Fibroblast of skin of scalp (primary cell): Measurements from ENCODE around the gene LRRK1.
A peak's percentile ranks its signal among the peaks of the same experiment; 100 is the strongest.
"Not testable (repeated sequence)": the region's sequence is repeated elsewhere in the genome, so short reads cannot be mapped to it uniquely, and the experiment has no call there.

Source experiments
- DNase-seq: peaks from one replicate; pipeline ENCODE4 v3.0.0-alpha.2; 2013

LRRK1 gene

DNA sequence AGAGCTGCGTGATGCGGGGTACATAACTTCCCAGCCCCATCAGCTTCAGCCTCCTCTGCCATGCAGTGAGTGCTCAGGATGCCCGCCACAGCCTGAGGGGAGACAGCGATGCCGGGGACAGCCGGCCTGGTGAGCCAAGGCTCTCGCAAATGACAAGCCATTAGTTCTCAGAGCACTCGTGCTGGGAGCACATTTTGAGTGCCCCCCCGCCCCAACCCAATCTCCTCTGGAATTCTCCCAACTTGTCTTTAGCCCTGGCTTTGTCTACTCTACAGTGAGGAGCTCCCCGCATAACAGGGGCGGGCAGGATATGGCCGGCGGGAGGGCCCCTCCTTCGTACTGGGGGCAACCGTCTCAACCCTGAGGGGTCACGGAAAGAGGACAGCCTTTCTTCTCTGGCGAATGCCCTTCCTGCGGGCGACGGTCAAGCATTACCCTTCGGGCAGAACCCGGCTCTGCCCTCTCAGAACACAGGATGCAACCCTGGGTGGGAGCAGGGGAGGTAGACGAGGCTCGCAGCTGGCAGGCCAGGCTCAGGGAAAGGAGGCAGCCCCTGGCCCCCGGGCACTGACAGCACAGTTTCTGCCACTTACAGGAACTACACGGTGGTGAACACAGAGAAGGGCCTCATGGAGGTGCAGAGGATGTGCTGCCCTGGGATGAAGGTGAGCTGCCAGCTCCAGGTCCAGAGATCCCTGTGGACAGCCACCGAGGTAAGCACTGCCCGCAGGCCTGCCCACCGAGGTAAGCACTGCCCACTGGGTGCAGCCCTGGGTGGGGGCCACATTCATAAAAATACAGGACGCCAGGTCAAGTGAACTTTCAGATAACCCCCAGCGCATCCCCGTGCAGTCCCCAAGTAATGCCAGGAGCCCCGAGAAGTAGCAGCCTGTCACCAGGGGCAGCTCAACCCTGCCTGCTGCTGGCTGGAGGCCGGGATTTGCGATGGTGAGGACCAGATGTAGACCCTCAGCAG is 141.7 kb downstream of the LRRK1 start:
- no peak for DNase-seq

DNA sequence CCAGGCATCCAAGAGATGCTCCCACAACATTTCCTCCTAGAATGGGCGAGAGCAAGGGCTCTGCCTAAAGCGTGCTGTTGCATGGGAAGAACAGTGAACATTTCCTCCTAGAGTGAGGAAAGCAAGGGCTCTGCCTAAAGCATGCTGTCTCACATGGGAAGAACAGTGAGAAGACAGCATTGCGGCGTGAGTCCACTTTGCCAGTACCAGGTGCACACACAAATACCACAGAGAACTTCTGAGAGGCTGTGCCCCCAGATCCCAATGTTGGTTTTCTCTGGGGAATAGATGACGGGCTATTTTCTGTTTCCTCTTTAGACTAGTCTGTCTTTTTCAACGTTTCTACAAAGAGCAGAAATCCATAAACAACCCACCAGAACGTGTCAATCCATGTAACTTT is 142.9 kb downstream of the LRRK1 start:
- DNase-seq: no peak

- no peak for DNase-seq
Measured at GRCh38 chr15:101062471-101063171, 143.5 kb downstream of the LRRK1 start.

- DNase-seq: no peak
Measured at GRCh38 chr15:101063212-101063611, 144.1 kb downstream of the LRRK1 start.

DNA sequence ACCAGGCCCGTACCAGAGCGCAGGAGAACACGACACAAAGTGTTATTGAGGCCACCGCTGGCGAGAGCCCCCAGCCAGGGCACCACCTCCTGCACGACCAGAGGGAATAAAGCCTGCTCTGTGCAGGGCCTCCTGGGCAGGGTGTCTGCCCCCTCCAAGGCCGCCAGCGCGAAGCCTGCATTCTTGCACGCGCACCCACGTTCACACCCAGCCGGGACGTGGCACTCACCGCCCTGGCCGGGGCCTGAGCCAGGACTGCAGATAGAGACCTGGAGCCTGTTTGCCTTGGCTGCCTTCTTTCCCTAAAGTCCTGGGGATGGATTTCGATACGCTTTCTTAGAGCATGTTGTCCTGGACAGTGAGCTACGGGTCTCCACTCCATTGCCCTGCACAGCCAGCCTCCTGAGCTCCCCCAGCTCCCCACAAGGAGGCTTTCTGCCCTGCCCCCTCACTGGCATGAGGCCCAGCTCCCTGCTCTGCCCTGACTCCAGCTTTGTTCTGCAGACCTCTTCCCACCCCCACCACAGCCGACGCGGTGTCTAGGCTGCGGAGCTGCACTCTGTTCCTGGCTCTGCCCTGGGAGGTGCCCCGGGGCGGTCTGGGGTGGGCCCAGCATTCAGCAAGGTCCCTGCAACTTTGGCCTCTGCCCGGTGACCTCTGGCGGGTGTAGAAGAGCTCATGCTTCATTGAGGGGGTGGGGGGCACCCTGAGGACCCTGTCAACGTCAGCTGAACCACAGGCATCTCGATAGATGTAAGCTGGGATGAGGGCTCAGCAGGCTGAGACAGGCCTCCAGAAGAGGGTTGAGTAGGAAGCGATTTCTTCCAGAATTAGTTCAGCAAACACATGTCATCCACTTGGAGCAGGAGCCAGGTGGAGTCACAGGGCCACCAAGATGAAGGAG is 145.0 kb downstream of the LRRK1 start:
- DNase-seq: peak; percentile 24

DNA sequence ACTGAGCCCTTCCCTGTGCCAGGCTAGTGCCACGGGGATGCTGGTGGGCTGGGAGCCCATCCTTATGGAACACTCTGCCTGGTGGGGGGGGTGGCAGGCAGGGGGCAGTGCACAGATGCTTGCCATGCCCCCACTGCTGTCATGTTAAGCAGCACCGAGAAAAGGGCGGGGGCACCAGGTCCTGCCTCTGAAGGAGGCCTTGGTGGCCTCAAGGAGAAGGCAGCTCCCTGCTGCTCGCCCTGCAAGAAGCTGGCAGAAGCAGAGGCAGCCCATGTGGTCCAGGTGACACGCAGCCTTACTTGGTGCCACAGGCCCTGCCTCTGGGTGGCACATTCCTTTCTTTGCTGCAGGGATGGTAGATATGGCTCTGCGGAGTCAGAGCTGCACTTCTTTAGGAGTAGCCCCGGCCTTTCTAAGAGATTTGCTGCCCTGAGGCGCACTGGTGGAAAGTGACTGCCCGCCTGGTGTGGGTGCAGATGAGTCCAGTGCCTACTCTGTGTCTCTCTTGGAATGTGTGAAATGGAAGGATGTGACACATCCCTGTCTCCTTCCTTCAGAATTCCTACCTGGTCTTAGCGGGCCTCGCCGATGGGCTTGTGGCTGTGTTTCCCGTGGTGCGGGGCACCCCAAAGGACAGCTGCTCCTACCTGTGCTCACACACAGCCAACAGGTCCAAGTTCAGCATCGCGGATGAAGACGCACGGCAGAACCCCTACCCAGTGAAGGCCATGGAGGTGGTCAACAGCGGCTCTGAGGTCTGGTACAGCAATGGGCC is 145.8 kb downstream of the LRRK1 start:
- DNase-seq: no peak

- no peak for DNase-seq
Measured at GRCh38 chr15:101065570-101066221, 146.5 kb downstream of the LRRK1 start.

DNA sequence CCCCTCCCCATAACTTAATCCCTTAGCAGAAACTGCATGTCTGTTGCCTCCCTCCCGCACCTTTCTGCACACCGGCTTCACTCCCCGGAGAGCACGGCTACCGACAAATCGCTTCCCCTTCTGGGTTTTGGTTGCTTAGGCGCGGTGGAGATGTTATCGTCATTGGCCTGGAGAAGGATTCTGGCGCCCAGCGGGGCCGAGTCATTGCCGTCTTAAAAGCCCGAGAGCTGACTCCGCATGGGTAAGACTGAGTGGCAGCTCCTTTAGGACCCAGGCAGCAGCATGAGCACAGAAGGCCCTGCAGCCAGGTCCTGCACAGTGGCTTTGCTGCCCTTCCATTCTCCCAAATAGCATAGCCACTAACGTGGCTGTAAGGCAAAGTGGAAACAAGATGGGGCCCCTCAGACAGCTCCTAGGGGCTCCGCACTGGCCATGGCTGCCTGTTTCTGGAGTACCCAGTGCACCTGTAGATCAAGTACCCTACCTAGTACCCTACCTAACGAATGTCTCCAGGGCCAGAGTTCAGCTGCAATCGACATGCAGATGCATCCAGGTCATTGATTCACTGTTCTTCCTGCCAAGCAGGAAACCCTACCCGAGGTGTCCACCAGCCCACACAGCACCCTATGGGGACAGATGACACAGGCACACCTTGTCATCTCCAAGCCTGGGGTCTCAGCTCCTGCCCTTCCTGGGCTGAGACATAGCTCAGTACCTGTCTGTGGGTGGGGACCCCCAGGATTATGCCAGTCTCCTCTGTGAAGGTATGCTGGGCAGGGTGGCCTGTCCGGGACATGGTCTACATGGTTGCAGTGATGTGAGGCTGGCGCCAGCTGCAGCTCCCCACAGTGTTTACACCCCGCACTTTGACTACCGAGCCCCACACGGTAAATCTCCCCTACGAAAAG is 147.6 kb downstream of the LRRK1 start:
- DNase-seq: no peak

DNA sequence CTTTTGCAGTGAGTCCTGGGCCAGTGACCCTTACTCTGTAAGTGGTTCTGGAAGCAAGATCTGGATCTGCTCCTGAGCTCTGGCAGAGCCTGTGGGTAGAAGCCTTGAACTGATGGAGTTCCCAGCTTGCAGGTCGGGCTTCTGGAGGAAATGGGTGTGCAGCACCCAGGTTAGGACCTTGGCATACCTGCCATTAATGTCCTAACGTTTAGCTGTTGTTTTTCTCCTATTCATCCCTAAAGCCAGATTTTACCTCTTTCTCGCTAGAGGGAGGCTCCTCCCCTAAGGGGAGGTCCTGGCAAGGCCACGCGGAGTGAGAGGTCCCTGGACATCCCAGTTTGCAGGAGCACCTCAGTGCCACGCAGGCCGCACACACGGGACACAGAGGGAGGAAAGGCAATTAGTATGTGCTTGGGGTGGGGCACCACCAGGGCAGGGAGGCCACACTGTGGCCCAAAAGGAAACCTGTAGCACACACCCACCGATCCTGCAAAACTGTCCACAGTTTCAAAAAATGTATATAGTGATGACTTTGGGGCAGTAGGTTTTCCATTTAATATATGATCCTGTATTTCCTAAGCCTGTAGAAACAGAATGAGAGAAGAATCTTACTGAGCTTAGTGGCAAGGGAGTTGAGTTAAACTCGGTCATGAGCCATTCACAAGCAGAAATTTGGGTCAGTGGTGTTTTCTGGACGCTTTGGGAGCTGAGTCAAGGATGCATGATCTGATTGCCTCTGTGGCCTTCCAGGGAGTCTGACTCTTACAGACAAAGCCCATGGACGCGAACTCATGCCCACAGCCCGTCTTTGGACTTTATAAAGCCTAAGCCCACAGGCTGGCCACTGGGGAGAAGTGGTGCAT is 148.7 kb downstream of the LRRK1 start:
- DNase-seq: no peak

GRCh38 chr15:101068523-101068960 is 149.4 kb downstream of the LRRK1 start:
- no peak for DNase-seq

GRCh38 chr15:101068961-101069653 is 149.9 kb downstream of the LRRK1 start:
- DNase-seq: peak; percentile 42

GRCh38 chr15:101069654-101069973 is 150.5 kb downstream of the LRRK1 start:
- DNase-seq: no peak

GRCh38 chr15:101070024-101070423 is 150.9 kb downstream of the LRRK1 start:
- DNase-seq: no peak

DNA sequence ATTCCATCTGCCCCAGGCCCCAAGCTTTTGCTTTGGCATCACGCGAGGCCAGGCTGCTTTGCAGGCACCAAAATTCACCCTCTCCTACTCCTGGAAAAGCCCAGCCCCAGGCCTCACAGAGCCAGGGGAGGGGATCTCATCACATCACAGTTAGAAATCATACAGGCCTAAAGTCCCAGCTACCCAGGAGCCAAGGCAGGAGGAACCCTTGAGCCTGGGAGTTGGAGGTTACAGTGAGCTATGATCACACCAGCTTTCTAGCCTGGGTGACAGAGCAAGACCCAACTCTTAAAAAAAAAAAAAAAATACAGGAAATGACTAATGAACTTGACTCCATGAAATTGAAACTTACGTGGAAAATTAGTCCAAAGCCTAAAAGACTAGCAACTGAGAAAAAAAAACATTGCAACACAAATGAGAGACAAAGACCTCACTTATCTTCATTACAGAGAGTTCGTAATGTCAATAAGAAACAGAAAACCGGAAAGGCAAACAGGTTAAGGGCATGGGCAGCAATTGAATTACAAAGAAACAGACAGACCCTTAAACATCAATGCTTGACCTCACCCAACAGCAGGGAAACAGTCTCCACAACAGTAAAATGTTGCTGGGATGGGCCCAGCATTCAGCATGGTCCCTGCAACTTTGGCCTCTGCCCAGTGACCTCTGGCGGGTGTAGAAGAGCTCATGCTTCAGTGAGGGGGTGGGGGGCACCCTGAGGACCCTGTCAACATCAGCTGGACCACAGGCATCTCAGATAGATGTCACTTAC is 151.5 kb downstream of the LRRK1 start:
- DNase-seq: peak; percentile 78

DNA sequence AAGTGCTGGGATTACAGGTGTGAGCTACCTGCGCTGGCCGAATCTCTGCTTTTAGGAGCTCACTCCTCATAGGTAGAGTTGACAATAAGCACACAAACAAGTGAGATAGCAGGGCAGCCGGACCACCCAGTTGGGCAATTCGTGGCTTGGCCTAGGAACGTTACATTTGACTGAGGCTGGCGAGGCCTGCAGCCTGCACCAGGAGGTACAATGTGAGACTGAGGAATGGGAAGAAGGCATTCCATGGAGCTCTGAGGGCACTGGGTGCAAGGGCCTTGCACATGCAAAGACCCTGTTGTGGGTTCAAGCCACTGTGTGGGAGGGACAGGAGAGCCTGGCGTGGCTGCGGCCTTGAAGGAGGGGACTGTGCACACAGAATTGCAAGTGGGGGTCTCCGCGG is 152.5 kb downstream of the LRRK1 start:
- DNase-seq: no peak

DNA sequence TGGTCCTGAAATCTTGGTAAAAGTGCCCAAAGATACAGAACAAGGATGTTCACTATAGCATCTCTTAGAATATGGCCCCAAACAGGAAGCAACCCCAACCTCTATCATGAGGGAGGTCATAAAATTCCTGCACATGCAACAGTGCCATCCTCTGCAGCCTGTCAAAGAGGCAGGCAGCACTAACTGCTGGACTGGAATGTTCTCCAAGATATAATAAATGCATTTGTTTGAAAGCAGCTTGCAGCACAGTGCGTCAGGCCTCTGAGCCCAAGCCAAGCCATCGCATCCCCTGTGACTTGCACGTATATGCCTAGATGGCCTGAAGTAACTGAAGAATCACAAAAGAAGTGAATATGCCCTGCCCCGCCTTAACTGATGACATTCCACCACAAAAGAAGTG is 153.1 kb downstream of the LRRK1 start:
- not testable (repeated sequence) for DNase-seq

- not testable (repeated sequence) for DNase-seq
Measured at GRCh38 chr15:101077806-101078668, 158.9 kb downstream of the LRRK1 start.
